ENCODE data around the gene TIGD3. TPM values are rescaled to one million over a fixed set of nuclear protein-coding genes. Genes with fewer than 3 reads are reported as not detected.

The TIGD3 gene
- total and polyA plus RNA-seq, 9 of the 15 experiments (the other 6 are each of a cell fraction or from before 2014, with no cell fraction given), result 0.06 to 1.3 (median 0.56) TPM

- no peak for TF ChIP-seq HINFP (tag; conservative IDR thresholded peaks at IDR 0.05; ENCODE audit: low read depth)
- TF ChIP-seq PKNOX1 (IDR thresholded peaks at IDR 0.05), result no peak
- TF ChIP-seq KDM4B (IDR thresholded peaks at IDR 0.05; ENCODE audit: borderline replicate concordance in 2 of 2, low read depth in 1 of 2), result no peak
- TF ChIP-seq FOXK1 (CRISPR knock-in tag; IDR thresholded peaks at IDR 0.05; ENCODE audit: borderline replicate concordance), result no peak
- TF ChIP-seq FOXP4 (CRISPR knock-in tag; IDR thresholded peaks at IDR 0.05; ENCODE audit: borderline replicate concordance), result no peak
- no peak for TF ChIP-seq YBX1 (IDR thresholded peaks at IDR 0.05)
- no peak for TF ChIP-seq ZFP36 (IDR thresholded peaks at IDR 0.05; ENCODE audit: low read depth, low read length, partially characterized antibody)
- TF ChIP-seq HLTF (IDR thresholded peaks at IDR 0.05), result 0 out of 2 replicates have a peak, but pooled peaks have one; percentile 18
- TF ChIP-seq ZBED1 (IDR thresholded peaks at IDR 0.05), result no peak
- TF ChIP-seq FOXO4 (CRISPR knock-in tag; IDR thresholded peaks at IDR 0.05), result no peak
- TF ChIP-seq NCOA6 (IDR thresholded peaks at IDR 0.05), result no peak
- no peak for TF ChIP-seq MITF (IDR thresholded peaks at IDR 0.05)
- no peak for TF ChIP-seq MCM7 (IDR thresholded peaks at IDR 0.05)
- TF ChIP-seq HOMEZ (CRISPR knock-in tag; IDR thresholded peaks at IDR 0.05), result no peak
- no peak for TF ChIP-seq POLR2H (tag; IDR thresholded peaks at IDR 0.05; ENCODE audit: low read depth)
- TF ChIP-seq PHB2 (IDR thresholded peaks at IDR 0.05; ENCODE audit: low read depth), result peak; percentile 46; the same call in 1 of the 2 replicates
Measured at GRCh38 chr11:65362320-65362931, 7.9 kb downstream of the TIGD3 start (continued).
